Colonic mucosa (tissue), 4 donors: ENCODE data around the gene CD52. TPM values are rescaled to one million over a fixed set of nuclear protein-coding genes. Genes with fewer than 3 reads are reported as not detected.
"Not testable (repeated sequence)": the region's sequence is repeated elsewhere in the genome, so short reads cannot be mapped to it uniquely, and the experiment has no call there.

Source experiments
- DNase-seq: peaks from one replicate; pipeline ENCODE4 v3.0.0-alpha.2; 2020
- H3K27ac ChIP-seq: fragments of 200-600 bp; one replicate; pipeline ENCODE4 v1.8.0; 2021
- H3K27me3 ChIP-seq: fragments of 200-600 bp; one replicate; pipeline ENCODE4 v1.8.0; 2021
- H3K36me3 ChIP-seq: fragments of 200-600 bp; one replicate; pipeline ENCODE4 v1.8.0; 2021
- H3K4me1 ChIP-seq: fragments of 200-600 bp; one replicate; pipeline ENCODE4 v1.8.0; 2021; ENCODE audit warnings: mild to moderate bottlenecking
- H3K4me3 ChIP-seq: fragments of 200-600 bp; one replicate; pipeline ENCODE4 v1.8.0; 2021
- H3K9ac ChIP-seq, 2 donors: one replicate each; pipeline ENCODE4 v1.7.0; 2013; ENCODE audit warnings: control low read depth in 2 of 2, low read depth in 2 of 2, low read length in 2 of 2
- H3K9me3 ChIP-seq: fragments of 200-600 bp; one replicate; pipeline ENCODE4 v1.8.0; 2021
- CTCF ChIP-seq: fragments of 200-600 bp; IDR thresholded peaks from one replicate; pipeline ENCODE4 v1.8.0; 2022; ENCODE audit warnings: antibody characterized with exemption, mild to moderate bottlenecking
- intact Hi-C: fragments of 100-400 bp; cut with DNase I; formaldehyde crosslinking; loops from one replicate; pipeline ENCODE4 v1.14.1; 2022
- total RNA-seq, 2 donors: library from RNA; stranded (reverse); fragmentation: NEBNext Ultra II Directional in 1 of 2; extraction: Animal tissue kit (Norgen Biotek cat#: 25700) in 1 of 2; gene quantifications; one replicate each; pipeline ENCODE4 v1.2.1, GENCODE V29; 2021
- donor health status: healthy.
- donor health status: DM: no; HTN: no; CAD: no.
- donor health status: DM: no; HTN: no; CAD: no.

Gene CD52
- total RNA-seq, 2 donors from 2014 or later = 9.4 to 13.1 TPM

- DNase-seq = no peak
- TF ChIP-seq CTCF = no peak
- no peak overlapping the region for H3K9ac ChIP-seq
- H3K27me3 ChIP-seq = no peaks in the 10 kb centered on the region
- no peaks in the 10 kb centered on the region for H3K36me3 ChIP-seq
- intact Hi-C loops = no loop called here
- no peak overlapping the region for H3K4me3 ChIP-seq
- no peaks in the 10 kb centered on the region for H3K9me3 ChIP-seq
- H3K27ac ChIP-seq = no peak overlapping the region
- peaks cover 11% of the 10 kb centered on the region for H3K4me1 ChIP-seq
These were observed 25.8 kb upstream of the CD52 start for GRCh38 chr1:26291939-26292338.

- H3K4me3 ChIP-seq, H3K9me3 ChIP-seq, H3K36me3 ChIP-seq, H3K27ac ChIP-seq, H3K9ac ChIP-seq, intact Hi-C loops, DNase-seq, H3K27me3 ChIP-seq: not testable (repeated sequence)
- H3K4me1 ChIP-seq = peaks cover 11% of the 10 kb centered on the region
These were observed 25.0 kb upstream of the CD52 start for GRCh38 chr1:26292735-26293134.

GRCh38 chr1:26293911-26294463, 23.8 kb upstream of the CD52 start:
- no peak overlapping the region for H3K9ac ChIP-seq
- no peak overlapping the region for H3K4me3 ChIP-seq
- no peak for TF ChIP-seq CTCF
- H3K4me1 ChIP-seq = peaks cover 11% of the 10 kb centered on the region
- H3K36me3 ChIP-seq = no peaks in the 10 kb centered on the region
- H3K27ac ChIP-seq = no peak overlapping the region
- no peaks in the 10 kb centered on the region for H3K9me3 ChIP-seq
- no peak for DNase-seq
- no peaks in the 10 kb centered on the region for H3K27me3 ChIP-seq
- intact Hi-C loops = no loop called here

GRCh38 chr1:26295194-26296138, 22.3 kb upstream of the CD52 start:
- TF ChIP-seq CTCF = no peak

GRCh38 chr1:26296340-26297056, 21.3 kb upstream of the CD52 start:
- no peaks in the 10 kb centered on the region for H3K27me3 ChIP-seq
- H3K4me1 ChIP-seq = no peaks in the 10 kb centered on the region
- intact Hi-C loops = no loop called here
- H3K9me3 ChIP-seq = no peaks in the 10 kb centered on the region
- no peak overlapping the region for H3K9ac ChIP-seq
- no peak overlapping the region for H3K27ac ChIP-seq
- H3K36me3 ChIP-seq = no peaks in the 10 kb centered on the region
- no peak for TF ChIP-seq CTCF
- H3K4me3 ChIP-seq = no peak overlapping the region
- DNase-seq = no peak

More at GRCh38 chr1:26295194-26296138, 22.3 kb upstream of the CD52 start:
- intact Hi-C loops = no loop called here
- no peak for DNase-seq
- Histone ChIP-seq H3K27me3 (no peaks in the 10 kb centered on the region), H3K4me1 (no peaks in the 10 kb centered on the region), H3K27ac (no peak overlapping the region), H3K9ac (no peak overlapping the region), H3K9me3 (no peaks in the 10 kb centered on the region), H3K4me3 (no peak overlapping the region), H3K36me3 (no peaks in the 10 kb centered on the region)
